PC-9 (cell line): ENCODE measurements around the gene C1QL3. TPM values are rescaled to one million over a fixed set of nuclear protein-coding genes. Genes with fewer than 3 reads are reported as not detected.

Source experiments
- BruUV-seq: library from RNA; stranded (reverse); fragments of 400-500 nt; replicated peaks from 2 replicates; lab custom pipeline; 2021; lab: Mats Ljungman, UMichigan
- CTCF ChIA-PET: fragments of 300-600 bp; sonication (Branson Sonifier 250); formaldehyde crosslinking; loops from one replicate; lab custom pipeline; 2022; ENCODE audit warnings: antibody characterized with exemption; lab: Charles Lee
- POLR2A ChIA-PET: fragments of 300-600 bp; sonication (Branson Sonifier 250); formaldehyde crosslinking; loops from one replicate; lab custom pipeline; 2022; ENCODE audit warnings: antibody characterized with exemption; ENCODE audit not compliant: unreplicated experiment; lab: Charles Lee
- DNase-seq, 2 experiments: peaks; one replicate each; pipeline versions ENCODE4 v3.0.0 to v3.0.0-alpha.2; 2015 to 2022; ENCODE audit warnings: mixed read lengths in 1 of 2
- H2AFZ ChIP-seq: fragments of 200-600 bp; sonication (generic); 2 replicates; pipeline ENCODE4 v1.8.1; 2017; ENCODE audit warnings: antibody characterized with exemption
- H3F3A ChIP-seq: fragments of 200-600 bp; sonication (generic); 2 replicates; pipeline ENCODE4 v1.8.1; 2017; ENCODE audit warnings: antibody characterized with exemption, mild to moderate bottlenecking, low read depth; ENCODE audit not compliant: insufficient read depth
- H3K27ac ChIP-seq: fragments of 200-600 bp; sonication (generic); 2 replicates; pipeline ENCODE4 v1.6.1; 2016; ENCODE audit warnings: mixed run types
- H3K27me3 ChIP-seq: fragments of 200-600 bp; sonication (generic); 2 replicates; pipeline ENCODE4 v1.6.1; 2016; ENCODE audit warnings: low read depth, mixed run types; ENCODE audit not compliant: insufficient read depth
- H3K36me3 ChIP-seq: fragments of 200-600 bp; sonication (generic); 2 replicates; pipeline ENCODE4 v1.6.1; 2016; ENCODE audit warnings: low read depth, mixed run types
- H3K4me1 ChIP-seq: fragments of 200-600 bp; sonication (generic); replicated peaks from 2 replicates; pipeline ENCODE4 v1.6.1; 2016; ENCODE audit warnings: mixed run types; ENCODE audit not compliant: insufficient read depth
- H3K4me2 ChIP-seq: fragments of 200-600 bp; sonication (generic); 2 replicates; pipeline ENCODE4 v1.6.1; 2017; ENCODE audit warnings: mixed run types
- H3K4me3 ChIP-seq: fragments of 200-600 bp; sonication (generic); 2 replicates; pipeline ENCODE4 v1.6.1; 2016; ENCODE audit warnings: mixed run types
- H3K79me2 ChIP-seq: fragments of 200-600 bp; sonication (generic); 2 replicates; pipeline ENCODE4 v1.6.1; 2017; ENCODE audit warnings: low read depth, mixed run types
- H3K9me2 ChIP-seq: fragments of 200-600 bp; sonication (generic); 2 replicates; pipeline ENCODE4 v1.8.1; 2017; ENCODE audit warnings: mild to moderate bottlenecking; ENCODE audit not compliant: insufficient read depth
- H3K9me3 ChIP-seq: fragments of 200-600 bp; sonication (generic); 2 replicates; pipeline ENCODE4 v1.8.1; 2016; ENCODE audit warnings: low read depth; ENCODE audit not compliant: insufficient read depth
- H4K20me1 ChIP-seq: fragments of 200-600 bp; sonication (generic); 2 replicates; pipeline ENCODE4 v1.8.1; 2017; ENCODE audit not compliant: insufficient read depth
- EZH2 ChIP-seq: fragments of 200-600 bp; sonication (generic); IDR thresholded peaks from 2 replicates; pipeline ENCODE4 v1.8.0; 2017; ENCODE audit warnings: antibody characterized with exemption, low read depth
- intact Hi-C: fragments of 100-400 bp; cut with micrococcal nuclease; formaldehyde crosslinking; loops from one replicate; pipeline ENCODE4 v1.10.0; 2022; ENCODE audit not compliant: unreplicated experiment
- total RNA-seq: library from RNA; stranded (reverse); gene quantifications from 2 replicates; pipeline ENCODE4 v1.2.3, GENCODE V29; 2021
- TF ChIP-seq, protein P1 (sequence below): fragments of 200-600 bp; sonication (generic); conservative IDR thresholded peaks from 2 replicates; pipeline ENCODE4 v1.6.1; 2017; ENCODE audit warnings: mixed run types, antibody characterized with exemption, mild to moderate bottlenecking, moderate library complexity

Gene C1QL3
- total RNA-seq, 1 experiment from 2014 or later = not detected

DNA sequence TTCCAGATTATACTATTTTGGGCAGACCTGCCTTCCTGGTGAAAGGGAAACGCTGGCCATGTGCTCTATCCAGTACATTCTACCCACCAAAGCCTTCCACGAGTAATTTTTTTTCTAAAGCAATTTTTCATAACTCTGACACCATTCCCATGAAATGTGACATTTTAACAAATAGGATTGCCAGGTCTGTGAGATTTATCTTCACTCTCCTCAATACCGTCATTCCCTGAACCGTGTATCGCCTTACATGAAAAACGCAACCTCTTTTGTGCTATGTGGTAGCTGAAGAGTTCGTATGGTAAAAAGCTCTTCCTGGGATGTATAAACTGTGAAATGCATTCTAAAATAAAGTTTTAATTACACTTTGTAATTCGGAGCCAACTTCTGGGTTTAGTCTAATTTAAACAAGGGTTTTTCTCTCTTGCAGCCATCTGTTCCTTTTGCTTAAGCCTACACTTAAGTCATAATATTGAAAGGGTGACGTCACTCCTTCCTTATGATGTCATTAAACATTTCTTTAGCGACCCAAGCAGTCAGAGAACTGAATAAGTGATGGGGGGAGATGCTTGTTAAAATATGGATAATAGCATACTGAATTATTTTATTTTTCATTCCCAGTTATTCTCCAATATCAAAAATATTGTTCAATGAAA lies 27.7 kb downstream of the C1QL3 start:
- no peak overlapping the region for H3K4me2 ChIP-seq
- no peak overlapping the region for H3K4me3 ChIP-seq
- POLR2A ChIA-PET = no interaction called here
- no peaks in the 10 kb centered on the region for H3K4me1 ChIP-seq
- no peaks in the 10 kb centered on the region for H3K27me3 ChIP-seq
- no peaks in the 10 kb centered on the region for H3K79me2 ChIP-seq
- no peaks in the 10 kb centered on the region for H3F3A ChIP-seq
- H2AFZ ChIP-seq = no peak overlapping the region
- intact Hi-C loops = no loop called here
- no peaks in the 10 kb centered on the region for H3K9me2 ChIP-seq
- no peaks in the 10 kb centered on the region for H3K36me3 ChIP-seq
- H3K9me3 ChIP-seq = no peaks in the 10 kb centered on the region
- no peak for DNase-seq
- CTCF ChIA-PET = no interaction called here
- TF ChIP-seq EZH2 = no peak
- TF ChIP-seq, protein P1, sequence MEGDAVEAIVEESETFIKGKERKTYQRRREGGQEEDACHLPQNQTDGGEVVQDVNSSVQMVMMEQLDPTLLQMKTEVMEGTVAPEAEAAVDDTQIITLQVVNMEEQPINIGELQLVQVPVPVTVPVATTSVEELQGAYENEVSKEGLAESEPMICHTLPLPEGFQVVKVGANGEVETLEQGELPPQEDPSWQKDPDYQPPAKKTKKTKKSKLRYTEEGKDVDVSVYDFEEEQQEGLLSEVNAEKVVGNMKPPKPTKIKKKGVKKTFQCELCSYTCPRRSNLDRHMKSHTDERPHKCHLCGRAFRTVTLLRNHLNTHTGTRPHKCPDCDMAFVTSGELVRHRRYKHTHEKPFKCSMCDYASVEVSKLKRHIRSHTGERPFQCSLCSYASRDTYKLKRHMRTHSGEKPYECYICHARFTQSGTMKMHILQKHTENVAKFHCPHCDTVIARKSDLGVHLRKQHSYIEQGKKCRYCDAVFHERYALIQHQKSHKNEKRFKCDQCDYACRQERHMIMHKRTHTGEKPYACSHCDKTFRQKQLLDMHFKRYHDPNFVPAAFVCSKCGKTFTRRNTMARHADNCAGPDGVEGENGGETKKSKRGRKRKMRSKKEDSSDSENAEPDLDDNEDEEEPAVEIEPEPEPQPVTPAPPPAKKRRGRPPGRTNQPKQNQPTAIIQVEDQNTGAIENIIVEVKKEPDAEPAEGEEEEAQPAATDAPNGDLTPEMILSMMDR = no peak
- H4K20me1 ChIP-seq = no peaks in the 10 kb centered on the region
- BruUV-seq = no TSS peak
- no peak overlapping the region for H3K27ac ChIP-seq

DNA sequence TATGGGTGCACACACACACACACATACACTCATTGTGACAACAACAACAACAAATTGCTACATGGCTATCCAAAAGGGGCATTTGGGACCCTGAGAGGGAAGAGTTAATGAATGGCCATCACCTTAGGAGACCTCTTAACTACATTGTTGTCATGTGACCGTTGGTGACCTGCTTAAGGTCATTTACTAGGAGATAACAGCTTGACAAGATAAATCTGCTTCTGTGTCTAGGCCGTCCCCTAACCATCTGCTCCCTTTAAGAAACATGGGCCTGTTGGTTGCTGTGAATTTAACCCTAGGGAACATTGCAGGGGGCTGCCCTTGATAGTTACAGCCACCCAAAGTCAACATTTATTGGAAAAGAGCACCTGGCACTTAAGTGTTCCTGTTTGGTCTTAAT lies 29.7 kb downstream of the C1QL3 start:
- no peaks in the 10 kb centered on the region for H3K9me2 ChIP-seq
- H3K36me3 ChIP-seq = no peaks in the 10 kb centered on the region
- no peak overlapping the region for H3K4me2 ChIP-seq
- H3K9me3 ChIP-seq = no peaks in the 10 kb centered on the region
- H2AFZ ChIP-seq = no peak overlapping the region
- no peak for TF ChIP-seq EZH2
- TF ChIP-seq, protein P1 = no peak
- no peaks in the 10 kb centered on the region for H4K20me1 ChIP-seq
- H3K79me2 ChIP-seq = no peaks in the 10 kb centered on the region
- no peak for DNase-seq
- POLR2A ChIA-PET = no interaction called here
- CTCF ChIA-PET = no interaction called here
- intact Hi-C loops = no loop called here
- no peak overlapping the region for H3K4me3 ChIP-seq
- no peaks in the 10 kb centered on the region for H3K27me3 ChIP-seq
- H3F3A ChIP-seq = no peaks in the 10 kb centered on the region
- no TSS peak for BruUV-seq
- H3K4me1 ChIP-seq = no peaks in the 10 kb centered on the region
- no peak overlapping the region for H3K27ac ChIP-seq

DNA sequence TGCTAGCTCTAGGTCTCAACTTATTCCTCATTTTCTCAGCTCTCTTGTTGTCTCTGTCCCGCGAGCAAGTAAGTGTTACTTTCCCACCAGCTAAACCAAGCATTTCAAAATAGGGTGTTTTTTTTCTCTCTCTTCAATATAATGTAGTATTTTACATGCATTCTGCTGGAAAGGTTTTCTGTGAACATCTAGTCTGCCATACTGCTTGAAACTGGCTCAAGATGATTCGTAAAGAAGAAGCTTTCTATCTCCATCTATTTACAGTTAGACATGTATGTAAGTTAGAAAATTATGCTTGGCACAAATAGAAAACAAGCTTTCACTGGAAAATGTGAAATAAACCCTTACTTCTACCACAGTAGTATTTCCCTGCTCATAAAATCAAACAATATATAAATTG lies 31.2 kb downstream of the C1QL3 start:
- Histone ChIP-seq H3K4me3 (no peak overlapping the region), H3K9me3 (no peaks in the 10 kb centered on the region), H2AFZ (no peak overlapping the region), H3K36me3 (no peaks in the 10 kb centered on the region), H4K20me1 (no peaks in the 10 kb centered on the region), H3K79me2 (no peaks in the 10 kb centered on the region), H3F3A (no peaks in the 10 kb centered on the region), H3K4me1 (no peaks in the 10 kb centered on the region), H3K9me2 (no peaks in the 10 kb centered on the region), H3K27ac (no peak overlapping the region), H3K4me2 (no peak overlapping the region), H3K27me3 (no peaks in the 10 kb centered on the region)
- DNase-seq = no peak
- TF ChIP-seq, protein P1 = no peak
- TF ChIP-seq EZH2 = no peak
- POLR2A ChIA-PET = no interaction called here
- CTCF ChIA-PET = no interaction called here
- intact Hi-C loops = no loop called here
- no TSS peak for BruUV-seq
